ENCODE data around the gene ST6GALNAC6.

ST6GALNAC6 gene

GRCh38 chr9:127938298-127938690, 38.9 kb upstream of the ST6GALNAC6 start:
- H3K4me3 ChIP-seq (ENCODE audit: low read length), result no peak overlapping the region; the same call in 1 of the 2 replicates

GRCh38 chr9:127937388-127938297, 38.2 kb upstream of the ST6GALNAC6 start, which contains the start of gene DPM2:
DPM2 (minus strand) TSS chr9:127937854; CDS start chr9:127937820, 34 bp downstream.
- no peak for TF ChIP-seq ZNF274 (IDR thresholded peaks at IDR 0.05; ENCODE audit: low read depth, low read length)
- H3K4me3 ChIP-seq (ENCODE audit: low read length), result peak within 1 kb of the TSS; percentile 84

More at GRCh38 chr9:127938298-127938690, 38.9 kb upstream of the ST6GALNAC6 start:
- no peak for TF ChIP-seq ZNF274 (IDR thresholded peaks at IDR 0.05; ENCODE audit: low read depth, low read length)

- no peak for TF ChIP-seq ZNF274 (IDR thresholded peaks at IDR 0.05; ENCODE audit: low read depth, low read length)
- H3K4me3 ChIP-seq (ENCODE audit: low read length), result peak overlapping the region; percentile 84
Observed at GRCh38 chr9:127937056-127937387, 37.6 kb upstream of the ST6GALNAC6 start.

- no peak for TF ChIP-seq ZNF274 (IDR thresholded peaks at IDR 0.05; ENCODE audit: low read depth, low read length)
Observed at GRCh38 chr9:127936347-127936852, 37.0 kb upstream of the ST6GALNAC6 start.

GRCh38 chr9:127935765-127936221, 36.4 kb upstream of the ST6GALNAC6 start:
- no peak for TF ChIP-seq ZNF274 (IDR thresholded peaks at IDR 0.05; ENCODE audit: low read depth, low read length)
- no peak overlapping the region; the same call in 1 of the 2 replicates for H3K4me3 ChIP-seq (ENCODE audit: low read length)

More at GRCh38 chr9:127936347-127936852, 37.0 kb upstream of the ST6GALNAC6 start:
- H3K4me3 ChIP-seq (ENCODE audit: low read length), result peak overlapping the region; percentile 84

GRCh38 chr9:127934986-127935385, 35.6 kb upstream of the ST6GALNAC6 start:
- no peak overlapping the region for H3K4me3 ChIP-seq (ENCODE audit: low read length)
- TF ChIP-seq ZNF274 (IDR thresholded peaks at IDR 0.05; ENCODE audit: low read depth, low read length), result no peak

GRCh38 chr9:127934248-127934647, 34.8 kb upstream of the ST6GALNAC6 start:
- TF ChIP-seq ZNF274 (IDR thresholded peaks at IDR 0.05; ENCODE audit: low read depth, low read length), result no peak
- H3K4me3 ChIP-seq (ENCODE audit: low read length), result no peak overlapping the region

GRCh38 chr9:127931092-127931881, 31.9 kb upstream of the ST6GALNAC6 start:
- peak overlapping the region; percentile 52; the same call in 1 of the 2 replicates for H3K4me3 ChIP-seq (ENCODE audit: low read length)
- TF ChIP-seq ZNF274 (IDR thresholded peaks at IDR 0.05; ENCODE audit: low read depth, low read length), result no peak

GRCh38 chr9:127930231-127931091, 31.1 kb upstream of the ST6GALNAC6 start, which contains the start of gene PIP5KL1:
PIP5KL1 (minus strand) TSS chr9:127930777; CDS start chr9:127930752, 25 bp downstream.
- peak within 1 kb of the TSS; percentile 52; the same call in 1 of the 2 replicates for H3K4me3 ChIP-seq (ENCODE audit: low read length)
- TF ChIP-seq ZNF274 (IDR thresholded peaks at IDR 0.05; ENCODE audit: low read depth, low read length), result no peak

- no peak overlapping the region for H3K4me3 ChIP-seq (ENCODE audit: low read length)
- TF ChIP-seq ZNF274 (IDR thresholded peaks at IDR 0.05; ENCODE audit: low read depth, low read length), result no peak
Observed at GRCh38 chr9:127929625-127929979, 30.2 kb upstream of the ST6GALNAC6 start.

GRCh38 chr9:127928676-127929624, 29.5 kb upstream of the ST6GALNAC6 start:
- no peak for TF ChIP-seq ZNF274 (IDR thresholded peaks at IDR 0.05; ENCODE audit: low read depth, low read length)

GRCh38 chr9:127927988-127928675, 28.7 kb upstream of the ST6GALNAC6 start:
- TF ChIP-seq ZNF274 (IDR thresholded peaks at IDR 0.05; ENCODE audit: low read depth, low read length), result no peak
- no peak overlapping the region for H3K4me3 ChIP-seq (ENCODE audit: low read length)

More at GRCh38 chr9:127928676-127929624, 29.5 kb upstream of the ST6GALNAC6 start:
- H3K4me3 ChIP-seq (ENCODE audit: low read length), result no peak overlapping the region
